ENCODE data around the gene PRH2.

GRCh38 chr12:10891937-10892336 lies 37.1 kb upstream of the PRH2 start:
- TF ChIP-seq CTCF (IDR thresholded peaks at IDR 0.05) (no peak), POLR2A (IDR thresholded peaks at IDR 0.05) (no peak), EP300 (IDR thresholded peaks at IDR 0.05) (no peak), POLR2AphosphoS5 (IDR thresholded peaks at IDR 0.05) (no peak)

All from stomach (tissue), 4 donors.